Mucosa of stomach (tissue), 1 donor: ENCODE data around the gene PKD2.

Experiments used
- H3K27me3 ChIP-seq: one replicate; pipeline ENCODE4 v1.7.0; 2013; ENCODE audit warnings: mild to moderate bottlenecking, low read length; ENCODE audit not compliant: control insufficient read depth, insufficient read depth
- H3K36me3 ChIP-seq: one replicate; pipeline ENCODE4 v1.7.0; 2013; ENCODE audit warnings: low read length; ENCODE audit not compliant: control insufficient read depth, insufficient read depth
- H3K4me1 ChIP-seq: one replicate; pipeline ENCODE4 v1.7.0; 2013; ENCODE audit warnings: mild to moderate bottlenecking, low read length; ENCODE audit not compliant: control insufficient read depth, insufficient read depth
- H3K4me3 ChIP-seq: one replicate; pipeline ENCODE4 v1.7.0; 2013; ENCODE audit warnings: low read length
- H3K9ac ChIP-seq: one replicate; pipeline ENCODE4 v1.7.0; 2013; ENCODE audit warnings: mild to moderate bottlenecking, low read length, moderate library complexity
- H3K9me3 ChIP-seq: one replicate; pipeline ENCODE4 v1.7.0; 2013; ENCODE audit warnings: mild to moderate bottlenecking, low read length, moderate library complexity; ENCODE audit not compliant: control insufficient read depth
- donor health status: Pancreatic carcinoma.

The PKD2 gene

DNA sequence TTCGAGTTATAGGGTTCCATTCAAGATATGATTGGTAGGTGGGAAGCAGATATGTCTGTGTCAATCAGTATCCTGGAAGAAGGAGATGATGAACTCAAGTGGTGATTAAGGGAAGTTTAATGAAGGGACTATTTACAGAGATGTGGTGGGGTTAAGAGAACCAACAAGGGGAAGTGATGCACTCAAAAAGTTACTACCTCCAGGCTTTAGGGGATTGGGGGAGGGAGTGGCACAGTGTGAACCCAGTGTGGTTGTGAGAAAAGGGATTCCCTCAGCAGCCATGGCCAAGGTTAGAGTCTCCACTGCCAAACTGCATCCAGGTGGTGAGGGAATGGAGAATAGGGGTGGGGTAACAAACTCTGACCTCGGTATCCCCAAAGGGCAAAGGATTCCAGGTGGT is 27.9 kb downstream of the PKD2 start:
- H3K27me3 ChIP-seq: no peaks in the 10 kb centered on the region
- H3K36me3 ChIP-seq: no peaks in the 10 kb centered on the region
- no peaks in the 10 kb centered on the region for H3K4me1 ChIP-seq

DNA sequence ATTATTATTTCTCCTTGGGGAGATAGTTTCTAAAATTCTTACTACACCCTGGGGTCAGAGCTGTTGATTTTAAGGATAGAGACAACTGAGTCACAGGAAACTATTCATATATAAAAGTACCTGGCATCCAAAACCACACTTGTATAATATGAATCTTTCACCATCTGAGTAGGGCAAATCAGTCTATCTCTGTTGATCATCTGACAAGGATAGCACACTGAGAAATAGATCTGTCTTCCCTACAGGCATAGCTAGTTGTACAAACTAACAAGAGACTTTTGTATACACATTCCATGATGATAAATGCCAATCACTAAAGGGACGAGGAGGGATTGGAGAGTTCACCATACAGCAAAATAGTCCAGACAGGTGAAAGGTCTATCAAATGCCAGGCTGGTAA is 30.0 kb downstream of the PKD2 start:
- Histone ChIP-seq H3K36me3 (no peaks in the 10 kb centered on the region), H3K9ac (no peak overlapping the region), H3K4me1 (peaks cover 8% of the 10 kb centered on the region), H3K4me3 (no peak overlapping the region), H3K27me3 (no peaks in the 10 kb centered on the region), H3K9me3 (no peaks in the 10 kb centered on the region)

More for the DNA sequence above, 27.9 kb downstream of the PKD2 start:
- H3K9ac ChIP-seq: no peak overlapping the region
- H3K9me3 ChIP-seq: no peaks in the 10 kb centered on the region
- no peak overlapping the region for H3K4me3 ChIP-seq

GRCh38 chr4:88037936-88038335 is 30.5 kb downstream of the PKD2 start:
- H3K9ac ChIP-seq: no peak overlapping the region
- H3K36me3 ChIP-seq: no peaks in the 10 kb centered on the region
- no peaks in the 10 kb centered on the region for H3K9me3 ChIP-seq
- H3K4me3 ChIP-seq: no peak overlapping the region
- peaks cover 8% of the 10 kb centered on the region for H3K4me1 ChIP-seq
- no peaks in the 10 kb centered on the region for H3K27me3 ChIP-seq

- Histone ChIP-seq H3K4me3 (no peak overlapping the region), H3K27me3 (no peaks in the 10 kb centered on the region), H3K36me3 (no peaks in the 10 kb centered on the region), H3K4me1 (peaks cover 8% of the 10 kb centered on the region), H3K9me3 (no peaks in the 10 kb centered on the region), H3K9ac (no peak overlapping the region)
Observed at GRCh38 chr4:88040707-88041106, 33.3 kb downstream of the PKD2 start.

- no peaks in the 10 kb centered on the region for H3K9me3 ChIP-seq
- no peak overlapping the region for H3K9ac ChIP-seq
- no peaks in the 10 kb centered on the region for H3K36me3 ChIP-seq
- peaks cover 8% of the 10 kb centered on the region for H3K4me1 ChIP-seq
- no peaks in the 10 kb centered on the region for H3K27me3 ChIP-seq
- no peak overlapping the region for H3K4me3 ChIP-seq
Observed at GRCh38 chr4:88041626-88042025, 34.2 kb downstream of the PKD2 start.

- H3K9ac ChIP-seq: no peak overlapping the region
- no peaks in the 10 kb centered on the region for H3K27me3 ChIP-seq
- peaks cover 8% of the 10 kb centered on the region for H3K4me1 ChIP-seq
- H3K36me3 ChIP-seq: no peaks in the 10 kb centered on the region
- H3K4me3 ChIP-seq: no peak overlapping the region
- no peaks in the 10 kb centered on the region for H3K9me3 ChIP-seq
Observed at GRCh38 chr4:88043001-88043400, 35.6 kb downstream of the PKD2 start.

DNA sequence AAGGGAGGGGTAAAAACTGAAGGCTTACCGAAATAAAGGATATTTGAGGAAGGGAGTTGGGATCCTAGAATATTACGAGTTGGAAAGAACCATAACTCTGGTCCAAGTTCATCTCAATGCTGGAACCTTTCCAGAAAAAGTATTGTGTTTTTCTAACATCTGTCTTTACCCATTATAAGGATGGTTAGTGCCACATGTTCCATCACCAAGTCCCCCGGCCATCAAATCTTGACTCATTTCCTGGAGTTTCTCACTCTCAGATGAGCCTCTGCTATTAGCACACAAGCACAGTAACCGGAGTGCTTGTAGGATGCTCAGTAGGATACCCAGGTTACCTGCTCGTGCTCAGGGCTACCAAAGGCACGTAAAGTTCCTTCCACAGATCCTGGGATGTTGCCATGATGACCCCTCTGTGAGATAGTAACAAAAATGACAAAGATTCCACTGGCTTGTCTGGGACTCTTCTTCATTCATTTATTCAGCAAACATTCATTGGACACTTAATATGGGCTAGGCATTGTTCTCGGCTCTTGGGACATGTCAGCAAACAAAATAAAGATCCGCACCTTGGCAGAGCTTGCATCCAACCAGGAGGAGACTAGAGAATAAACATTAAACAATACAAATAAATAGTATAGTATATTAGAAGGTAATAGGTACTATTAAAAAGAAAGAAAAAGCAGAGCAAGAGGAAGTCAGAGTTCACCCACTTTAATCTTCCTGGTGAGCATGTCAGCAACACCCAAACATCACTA is 36.3 kb downstream of the PKD2 start:
- Histone ChIP-seq H3K36me3 (no peaks in the 10 kb centered on the region), H3K9ac (no peak overlapping the region), H3K4me1 (peaks cover 8% of the 10 kb centered on the region), H3K27me3 (no peaks in the 10 kb centered on the region), H3K9me3 (no peaks in the 10 kb centered on the region), H3K4me3 (no peak overlapping the region)

DNA sequence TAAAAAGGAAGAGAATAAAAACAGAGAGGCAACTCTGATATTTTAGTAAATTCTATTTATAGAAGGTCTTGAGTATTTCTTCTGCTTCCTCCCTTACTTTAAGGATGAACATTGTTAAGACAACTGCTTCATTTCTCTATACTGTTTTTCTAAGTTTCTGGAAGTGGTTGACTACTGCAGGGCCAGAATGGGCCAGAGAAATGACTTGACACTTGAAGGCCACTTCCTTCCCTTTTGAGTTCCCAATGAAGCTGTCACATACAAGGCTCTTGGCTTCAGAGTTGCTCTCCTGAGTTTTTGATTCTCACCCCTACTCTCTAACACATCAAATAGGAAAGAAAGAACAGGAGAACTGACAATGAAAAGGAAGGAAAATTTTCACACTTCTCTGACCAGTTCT is 37.6 kb downstream of the PKD2 start:
- no peak overlapping the region for H3K9ac ChIP-seq
- no peak overlapping the region for H3K4me3 ChIP-seq
- no peaks in the 10 kb centered on the region for H3K27me3 ChIP-seq
- H3K4me1 ChIP-seq: peaks cover 8% of the 10 kb centered on the region
- H3K9me3 ChIP-seq: no peaks in the 10 kb centered on the region
- no peaks in the 10 kb centered on the region for H3K36me3 ChIP-seq

GRCh38 chr4:88054229-88054628 is 46.8 kb downstream of the PKD2 start:
- H3K9ac ChIP-seq: no peak overlapping the region
- H3K27me3 ChIP-seq: no peaks in the 10 kb centered on the region
- H3K9me3 ChIP-seq: no peaks in the 10 kb centered on the region
- H3K36me3 ChIP-seq: no peaks in the 10 kb centered on the region
- H3K4me1 ChIP-seq: no peaks in the 10 kb centered on the region
- H3K4me3 ChIP-seq: no peak overlapping the region

GRCh38 chr4:88054901-88055300 is 47.5 kb downstream of the PKD2 start:
- Histone ChIP-seq H3K9ac (no peak overlapping the region), H3K27me3 (no peaks in the 10 kb centered on the region), H3K4me3 (no peak overlapping the region), H3K36me3 (no peaks in the 10 kb centered on the region), H3K4me1 (no peaks in the 10 kb centered on the region), H3K9me3 (no peaks in the 10 kb centered on the region)

DNA sequence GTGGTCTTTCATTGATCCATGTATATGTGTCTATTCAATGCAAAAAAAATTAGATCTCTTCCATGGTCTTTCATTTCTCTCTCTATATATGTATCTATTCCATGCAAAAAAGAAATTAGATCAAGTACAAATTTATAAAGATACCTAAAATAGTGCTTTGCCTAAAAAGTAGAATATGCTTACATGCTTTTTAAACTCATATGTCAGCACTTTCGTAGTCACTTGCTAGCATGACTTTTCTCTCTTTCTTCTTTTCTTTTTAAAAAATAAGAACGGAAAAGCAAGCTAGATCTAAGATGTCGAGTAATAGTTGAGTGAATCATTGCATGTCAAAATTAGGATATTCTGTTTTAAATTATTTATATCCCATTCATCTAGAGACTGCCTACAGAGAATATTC is 50.9 kb downstream of the PKD2 start:
- H3K36me3 ChIP-seq: no peaks in the 10 kb centered on the region
- H3K4me3 ChIP-seq: no peak overlapping the region
- no peaks in the 10 kb centered on the region for H3K9me3 ChIP-seq
- no peaks in the 10 kb centered on the region for H3K4me1 ChIP-seq
- H3K9ac ChIP-seq: no peak overlapping the region
- no peaks in the 10 kb centered on the region for H3K27me3 ChIP-seq

- Histone ChIP-seq H3K36me3 (no peaks in the 10 kb centered on the region), H3K9ac (no peak overlapping the region), H3K9me3 (no peaks in the 10 kb centered on the region), H3K4me3 (no peak overlapping the region), H3K4me1 (no peaks in the 10 kb centered on the region), H3K27me3 (no peaks in the 10 kb centered on the region)
Observed at GRCh38 chr4:88059766-88060165, 52.3 kb downstream of the PKD2 start.

GRCh38 chr4:88060431-88060830 is 53.0 kb downstream of the PKD2 start:
- Histone ChIP-seq H3K27me3 (no peaks in the 10 kb centered on the region), H3K36me3 (peaks cover under 1% of the 10 kb centered on the region), H3K9ac (no peak overlapping the region), H3K4me1 (no peaks in the 10 kb centered on the region), H3K9me3 (no peaks in the 10 kb centered on the region), H3K4me3 (no peak overlapping the region)
